Motor neuron (in vitro differentiated cells): ENCODE measurements around the gene TRAM2. TPM values are rescaled to one million over a fixed set of nuclear protein-coding genes. Genes with fewer than 3 reads are reported as not detected.

Experiments
- ATAC-seq, 8 experiments: fragments of 200-7000 bp; cut with Tn5 transposase; replicated peaks in 6 of 8; 2 replicates each; pipeline ENCODE4 v1.8.0; 2021; ENCODE audit warnings: mild to moderate bottlenecking in 8 of 8, moderate library complexity in 8 of 8
- H3K27ac ChIP-seq, 2 donors: fragments of 250-450 bp; sonication (Bioruptor Pico); 2 replicates each; pipeline ENCODE4 v1.9.0; 2021; ENCODE audit warnings: antibody characterized with exemption in 2 of 2, mild to moderate bottlenecking in 2 of 2, moderate library complexity in 1 of 2
- H3K4me1 ChIP-seq, 2 donors: fragments of 250-450 bp; sonication (Bioruptor Pico); replicated peaks in 1 of 2; 2 replicates each; pipeline ENCODE4 v1.6.1; 2021; ENCODE audit warnings: antibody characterized with exemption in 2 of 2, mild to moderate bottlenecking in 2 of 2, moderate library complexity in 1 of 2
- H3K4me3 ChIP-seq, 5 donors: fragments of 250-450 bp; sonication (Bioruptor Pico); 2 replicates each; pipeline ENCODE4 v1.9.0; 2021; ENCODE audit warnings: antibody characterized with exemption in 5 of 5, mild to moderate bottlenecking in 5 of 5, moderate library complexity in 4 of 5
- WGBS, 10 experiments: fragments of 450-650 bp; shearing (Covaris generic); methylation state at CpG; one replicate each; pipeline ENCODE4 v1.0.0; 2022; 5-methylcytosine and 5-hydroxymethylcytosine counted together
- in situ Hi-C, 9 experiments: fragments of 400-800 bp; cut with MboI; loops; one replicate each; pipeline ENCODE4 v1.15.0; 2021; ENCODE audit warnings: low sequenced_read_pairs in 9 of 9, low pct_unique_long_range_greater_than_20kb in 2 of 9; ENCODE audit not compliant: unreplicated experiment in 9 of 9
- total RNA-seq, 8 experiments: library from RNA; unstranded; fragments of 300-600 nt; gene quantifications; 2 replicates each; pipeline versions ENCODE4 v1.2.3 to v1.2.4, GENCODE V29; 2022

Gene TRAM2
- total RNA-seq, 8 experiments from 2014 or later: 1.8 to 38.0 (median 10.7) TPM

- Histone ChIP-seq H3K27ac (no peak overlapping the region), H3K4me1 (no peaks in the 10 kb centered on the region), H3K4me3 (no peak overlapping the region)
- no peak for ATAC-seq
- WGBS, 10 experiments: 83 to 100% (median 100%) methylated on average over 1 to 3 of the region's 5 CpGs; no CpG with 5 or more reads in 5 of the 10 experiments
- in situ Hi-C loops: no loop called here
Observed at GRCh38 chr6:52605610-52606185, 28.8 kb upstream of the TRAM2 start.

- WGBS, 10 experiments: 0 to 83% (median 68%) methylated on average over 1 to 3 of the region's 3 CpGs; no CpG with 5 or more reads in 2 of the 10 experiments
- in situ Hi-C loops: no loop called here
- Histone ChIP-seq H3K4me1 (peaks cover 0 to under 1% of the 10 kb centered on the region in 2 donors), H3K27ac (no peak overlapping the region), H3K4me3 (no peak overlapping the region)
- ATAC-seq: peak in 2 of 8 experiments; percentile 59 to 70
Observed at GRCh38 chr6:52603000-52603795, 26.3 kb upstream of the TRAM2 start.

- WGBS, 10 experiments: 40 to 100% (median 81%) methylated on average over 1 to 2 of the region's 2 CpGs; no CpG with 5 or more reads in 3 of the 10 experiments
- in situ Hi-C loops: loop anchor here in 4 of 9 experiments (10.0 to 25.0 kb wide), 3 partner anchors 184 to 388 kb away; partner anchors contain the start of genes EFHC1 (in 1 of the 4) and GSTA4 (in 1 of the 4)
- no peak overlapping the region for H3K27ac ChIP-seq
- H3K4me1 ChIP-seq: peaks cover 6 to 16% of the 10 kb centered on the region in 2 donors
- ATAC-seq: no peak
- H3K4me3 ChIP-seq: no peak overlapping the region
Observed at GRCh38 chr6:52598824-52599190, 21.9 kb upstream of the TRAM2 start.

GRCh38 chr6:52598123-52598823 is 21.4 kb upstream of the TRAM2 start:
- peak in 6 of 8 experiments; percentile 10 to 71 (median 24) for ATAC-seq
- WGBS, 10 experiments: 0 to 80% (median 17%) methylated on average over 1 to 12 of the region's 12 CpGs; no CpG with 5 or more reads in 1 of the 10 experiments
- Histone ChIP-seq H3K27ac (no peak overlapping the region), H3K4me3 (no peak overlapping the region), H3K4me1 (peaks cover 6 to 16% of the 10 kb centered on the region in 2 donors)
- in situ Hi-C loops: loop anchor here in 4 of 9 experiments (10.0 to 25.0 kb wide), 3 partner anchors 183 to 389 kb away; partner anchors contain the start of genes EFHC1 (in 1 of the 4) and GSTA4 (in 1 of the 4)

- no peak for ATAC-seq
- in situ Hi-C loops: loop anchor here in 4 of 9 experiments (10.0 to 25.0 kb wide), 3 partner anchors 183 to 390 kb away; partner anchors contain the start of genes EFHC1 (in 1 of the 4) and GSTA4 (in 1 of the 4)
- Histone ChIP-seq H3K4me1 (peaks cover 6 to 16% of the 10 kb centered on the region in 2 donors), H3K27ac (no peak overlapping the region), H3K4me3 (no peak overlapping the region)
Observed at GRCh38 chr6:52597738-52598122, 20.9 kb upstream of the TRAM2 start.

GRCh38 chr6:52596371-52597028 is 19.6 kb upstream of the TRAM2 start:
- Histone ChIP-seq H3K4me3 (no peak overlapping the region), H3K4me1 (peaks cover 6 to 16% of the 10 kb centered on the region in 2 donors), H3K27ac (no peak overlapping the region)
- ATAC-seq: no peak
- in situ Hi-C loops: loop anchor here in 4 of 9 experiments (10.0 to 25.0 kb wide), 3 partner anchors 182 to 391 kb away; partner anchors contain the start of genes EFHC1 (in 1 of the 4) and GSTA4 (in 1 of the 4)
- 33 to 100% (median 67%) methylated on average over 1 to 2 of the region's 2 CpGs; no CpG with 5 or more reads in 1 of the 10 experiments for WGBS, 10 experiments

GRCh38 chr6:52595796-52596130 is 18.9 kb upstream of the TRAM2 start:
- in situ Hi-C loops: loop anchor here in 4 of 9 experiments (10.0 to 25.0 kb wide), 3 partner anchors 181 to 392 kb away; partner anchors contain the start of genes EFHC1 (in 1 of the 4) and GSTA4 (in 1 of the 4)
- Histone ChIP-seq H3K4me1 (peaks cover 6 to 16% of the 10 kb centered on the region in 2 donors), H3K27ac (peak overlapping the region; percentile 6 to 60), H3K4me3 (no peak overlapping the region)
- no peak for ATAC-seq

- ATAC-seq: peak; percentile 87 to 99 (median 98)
- 0 to 100% (median 43%) methylated on average over 1 to 5 of the region's 7 CpGs; no CpG with 5 or more reads in 2 of the 10 experiments for WGBS, 10 experiments
- peaks cover 6 to 16% of the 10 kb centered on the region in 2 donors for H3K4me1 ChIP-seq
- H3K27ac ChIP-seq: peak overlapping the region; percentile 6 to 60
- in situ Hi-C loops: loop anchor here in 4 of 9 experiments (10.0 to 25.0 kb wide), 3 partner anchors 180 to 392 kb away; partner anchors contain the start of genes EFHC1 (in 1 of the 4) and GSTA4 (in 1 of the 4)
- no peak overlapping the region for H3K4me3 ChIP-seq
Observed at GRCh38 chr6:52595000-52595795, 18.3 kb upstream of the TRAM2 start.

- Histone ChIP-seq H3K4me1 (peaks cover 6 to 16% of the 10 kb centered on the region in 2 donors), H3K4me3 (no peak overlapping the region), H3K27ac (no peak overlapping the region)
- WGBS, 10 experiments: 55 to 83% (median 77%) methylated on average over 1 to 5 of the region's 5 CpGs; no CpG with 5 or more reads in 4 of the 10 experiments
- ATAC-seq: no peak
- in situ Hi-C loops: loop anchor here in 4 of 9 experiments (10.0 to 25.0 kb wide), 3 partner anchors 179 to 393 kb away; partner anchors contain the start of genes EFHC1 (in 1 of the 4) and GSTA4 (in 1 of the 4)
Observed at GRCh38 chr6:52594221-52594620, 17.4 kb upstream of the TRAM2 start.

- ATAC-seq: no peak
- in situ Hi-C loops: loop anchor here in 4 of 9 experiments (10.0 to 25.0 kb wide), 3 partner anchors 177 to 395 kb away; partner anchors contain the start of genes EFHC1 (in 1 of the 4) and GSTA4 (in 1 of the 4)
- Histone ChIP-seq H3K4me3 (no peak overlapping the region), H3K4me1 (peaks cover 8 to 16% of the 10 kb centered on the region in 2 donors), H3K27ac (no peak overlapping the region)
- WGBS, 10 experiments: 0 to 71% (median 50%) methylated on average over 1 of the region's 1 CpG; no CpG with 5 or more reads in 5 of the 10 experiments
Observed at GRCh38 chr6:52591832-52592231, 15.0 kb upstream of the TRAM2 start.

- WGBS, 10 experiments: 17 to 100% (median 90%) methylated on average over 1 to 4 of the region's 5 CpGs; no CpG with 5 or more reads in 1 of the 10 experiments
- Histone ChIP-seq H3K27ac (no peak overlapping the region), H3K4me3 (no peak overlapping the region), H3K4me1 (peaks cover 8 to 9% of the 10 kb centered on the region in 2 donors)
- in situ Hi-C loops: loop anchor here in 4 of 9 experiments (10.0 to 25.0 kb wide), 3 partner anchors 176 to 397 kb away; partner anchors contain the start of genes EFHC1 (in 1 of the 4) and GSTA4 (in 1 of the 4)
- peak in 2 of 8 experiments; percentile 22 to 73 for ATAC-seq
Observed at GRCh38 chr6:52590152-52590891, 13.5 kb upstream of the TRAM2 start.
